Lower leg skin (tissue), 4 donors: ENCODE measurements around the gene B3GAT2. TPM values are rescaled to one million over a fixed set of nuclear protein-coding genes. Genes with fewer than 3 reads are reported as not detected.

Source experiments
- DNase-seq, 2 donors: peaks; one replicate each; pipeline ENCODE4 v3.0.0-alpha.2; 2019; ENCODE audit warnings: low spot score in 2 of 2
- H3K4me3 ChIP-seq: fragments of 200-600 bp; sonication (generic); 2 replicates; pipeline ENCODE4 v1.5.1; 2017; ENCODE audit warnings: mild to moderate bottlenecking, low read depth; ENCODE audit not compliant: poor library complexity, severe bottlenecking
- CTCF ChIP-seq, 3 donors: fragments of 450-650 bp; IDR thresholded peaks; one replicate each; pipeline ENCODE4 v1.5.1; 2016; ENCODE audit warnings: antibody characterized with exemption in 3 of 3, mild to moderate bottlenecking in 3 of 3, moderate library complexity in 2 of 3
- POLR2A ChIP-seq, 2 donors: fragments of 450-650 bp; IDR thresholded peaks; one replicate each; pipeline ENCODE4 v1.6.1; 2016 to 2017; ENCODE audit warnings: antibody characterized with exemption in 2 of 2, mild to moderate bottlenecking in 1 of 2, moderate library complexity in 1 of 2
- WGBS, 2 donors: methylation state at CpG; one replicate each; pipeline ENCODE4 v1.1.5; 2018; 5-methylcytosine and 5-hydroxymethylcytosine counted together
- intact Hi-C: fragments of 100-400 bp; cut with DNase I; formaldehyde crosslinking; loops from one replicate; pipeline ENCODE4 v1.15.0; 2023; ENCODE audit warnings: low total_unique reads
- total RNA-seq, 4 donors: library from RNA; depleted of rRNA; stranded (reverse); fragments of >200 nt; gene quantifications; one replicate each; pipeline ENCODE4 v1.1.0, GENCODE V29; 2016

The B3GAT2 gene
- total RNA-seq, 4 donors from 2014 or later, result not detected

DNA sequence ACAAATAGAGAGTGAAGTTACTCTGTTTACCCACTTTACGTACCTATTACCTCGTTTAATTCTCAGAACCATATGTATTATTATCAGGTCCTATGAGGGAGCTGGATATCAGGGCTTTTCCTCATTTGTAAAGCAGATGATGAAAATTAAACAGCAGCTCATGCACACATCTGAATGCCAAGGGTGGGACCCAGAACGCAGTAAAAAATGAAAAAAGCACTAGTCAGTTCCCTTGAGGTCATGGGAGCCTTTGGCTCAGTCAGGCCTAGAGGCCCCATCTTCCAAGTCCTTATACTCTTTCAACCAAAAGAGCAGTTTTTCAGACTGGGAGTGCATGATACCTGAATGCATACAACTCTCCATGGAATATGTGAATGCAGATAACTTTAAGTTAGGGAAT is 23.0 kb downstream of the B3GAT2 start:
- TF ChIP-seq POLR2A (IDR thresholded peaks at IDR 0.05), result no peak
- no peak for TF ChIP-seq CTCF (IDR thresholded peaks at IDR 0.05)
- 78 to 82% methylated on average over 3 of the region's 3 CpGs for WGBS, 2 donors
- H3K4me3 ChIP-seq, result no peak overlapping the region
- DNase-seq, result no peak
- intact Hi-C loops, result no loop called here

DNA sequence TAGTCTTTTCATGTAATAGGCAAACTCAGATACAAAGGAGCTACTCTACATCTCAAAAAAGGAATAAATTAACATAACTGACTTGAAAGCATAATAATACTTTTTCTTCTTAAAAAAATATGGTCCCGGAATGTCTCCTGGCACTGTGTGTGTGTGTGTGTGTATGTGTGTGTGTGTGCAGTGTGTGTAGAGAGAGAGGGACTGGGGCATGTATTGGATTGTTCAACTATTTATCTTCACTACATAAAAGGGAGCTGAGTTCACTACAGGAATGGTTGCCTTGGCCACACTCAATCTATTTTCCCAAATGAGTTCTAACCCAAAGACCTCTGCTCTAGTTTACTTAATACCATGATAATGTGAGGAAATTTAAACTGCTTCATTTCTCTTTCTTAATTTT is 51.1 kb downstream of the B3GAT2 start:
- intact Hi-C loops, result no loop called here
- no peak for TF ChIP-seq POLR2A (IDR thresholded peaks at IDR 0.05)
- no peak for TF ChIP-seq CTCF (IDR thresholded peaks at IDR 0.05)
- H3K4me3 ChIP-seq, result no peak overlapping the region
- no peak for DNase-seq
- WGBS, 2 donors, result 55 to 63% methylated on average over 1 of the region's 1 CpG

- 58 to 78% methylated on average over 2 of the region's 2 CpGs for WGBS, 2 donors
- TF ChIP-seq CTCF (IDR thresholded peaks at IDR 0.05), result no peak
- TF ChIP-seq POLR2A (IDR thresholded peaks at IDR 0.05), result no peak
- H3K4me3 ChIP-seq, result no peak overlapping the region
- DNase-seq, result no peak
- intact Hi-C loops, result no loop called here
Measured at GRCh38 chr6:70903665-70904452, 53.0 kb downstream of the B3GAT2 start.

DNA sequence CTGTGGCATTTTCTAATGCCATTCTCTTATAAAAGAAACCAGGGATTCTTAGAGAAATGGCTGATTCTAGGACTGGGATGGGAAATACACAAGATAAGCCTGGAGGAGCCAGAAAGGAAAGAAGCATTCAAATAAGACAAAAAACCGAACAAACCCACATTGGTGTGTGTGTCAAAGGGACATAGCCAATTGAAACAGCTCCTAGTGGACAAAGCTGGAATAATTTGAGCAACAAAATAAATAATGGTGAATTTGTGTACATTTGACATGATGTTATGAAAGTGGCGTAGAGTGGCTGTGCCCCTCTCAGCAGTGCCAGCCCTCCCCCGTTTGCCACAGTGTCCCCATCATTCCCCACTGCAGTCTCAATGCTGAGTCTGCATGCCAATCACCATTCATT is 55.5 kb downstream of the B3GAT2 start:
- intact Hi-C loops, result no loop called here
- 75 to 78% methylated on average over 3 of the region's 3 CpGs for WGBS, 2 donors
- H3K4me3 ChIP-seq, result no peak overlapping the region
- TF ChIP-seq POLR2A (IDR thresholded peaks at IDR 0.05), result no peak
- TF ChIP-seq CTCF (IDR thresholded peaks at IDR 0.05), result no peak
- DNase-seq, result no peak

DNA sequence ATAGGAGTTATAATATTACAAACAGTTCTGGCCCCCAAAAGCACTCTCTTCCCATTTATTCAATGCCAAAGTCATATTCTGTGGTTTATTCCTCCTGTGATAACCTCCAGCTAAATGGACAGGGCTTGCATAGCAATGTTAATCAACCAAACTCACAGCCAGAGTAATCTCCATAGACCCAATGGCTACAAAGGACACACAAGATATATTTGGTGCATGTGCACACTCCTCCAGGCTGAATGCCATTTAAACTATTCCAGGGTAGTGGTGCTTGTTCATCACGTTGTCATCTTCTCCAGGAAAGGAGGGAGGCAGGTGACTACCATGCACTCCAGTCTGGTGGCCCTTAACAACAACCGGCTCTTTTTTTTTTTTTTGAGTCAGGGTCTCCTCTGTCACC is 56.8 kb downstream of the B3GAT2 start:
- H3K4me3 ChIP-seq, result no peak overlapping the region
- DNase-seq, result no peak
- 59 to 79% methylated on average over 2 of the region's 2 CpGs for WGBS, 2 donors
- TF ChIP-seq POLR2A (IDR thresholded peaks at IDR 0.05) (no peak), CTCF (IDR thresholded peaks at IDR 0.05) (no peak)
- intact Hi-C loops, result no loop called here

- no peak for TF ChIP-seq POLR2A (IDR thresholded peaks at IDR 0.05)
- TF ChIP-seq CTCF (IDR thresholded peaks at IDR 0.05), result no peak
- no peak for DNase-seq
- WGBS, 2 donors, result 71 to 79% methylated on average over 12 of the region's 12 CpGs
- intact Hi-C loops, result no loop called here
- no peak overlapping the region for H3K4me3 ChIP-seq
Measured at GRCh38 chr6:70894001-70894400, 62.9 kb downstream of the B3GAT2 start.
